Measurements from ENCODE around the gene PROSER2. TPM values are rescaled to one million over a fixed set of nuclear protein-coding genes. Genes with fewer than 3 reads are reported as not detected.

The PROSER2 gene
- total RNA-seq, 3 donors from 2014 or later (not counting 1 experiment from before 2014, with no cell fraction given), result 0.70 to 1.9 (median 1.1) TPM

DNA sequence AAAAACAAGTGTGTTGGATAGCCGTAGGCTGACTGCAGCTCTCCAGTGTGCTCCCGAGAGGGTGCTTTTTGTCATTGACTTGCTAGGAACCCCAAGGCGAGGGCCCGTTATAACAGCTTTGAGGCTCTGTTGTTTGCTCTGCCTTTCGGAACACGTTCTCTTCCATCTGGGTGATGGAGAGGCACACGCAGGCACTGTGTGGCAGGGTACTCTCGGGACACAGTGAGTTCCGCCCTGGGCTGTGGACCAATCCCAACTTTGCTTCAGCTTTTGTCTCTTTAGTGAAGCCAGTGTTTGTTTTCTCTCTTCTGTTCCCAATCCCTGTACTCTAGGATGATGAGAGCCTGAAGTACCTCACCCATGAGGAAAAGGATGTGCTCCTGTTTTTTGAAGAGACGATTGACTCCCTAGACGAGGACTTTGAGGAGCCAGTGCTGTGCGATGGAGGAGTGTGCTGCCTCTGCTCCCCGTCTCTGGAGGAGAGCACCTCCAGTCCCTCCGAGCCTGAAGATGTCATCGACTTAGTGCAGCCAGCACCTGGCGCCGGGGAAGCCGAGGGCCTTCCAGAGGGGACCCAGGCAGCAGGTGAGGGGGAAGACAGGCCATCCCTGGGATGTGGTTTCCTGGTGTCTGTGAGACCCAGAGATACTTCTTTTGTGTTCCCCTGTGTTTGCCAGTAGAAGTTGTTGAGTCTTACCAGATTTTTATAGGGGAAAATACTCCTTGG lies 43.2 kb downstream of the PROSER2 start:
- Histone ChIP-seq H3K36me3 (ENCODE audit: control insufficient read depth, insufficient read depth, low read length) (no peaks in the 10 kb centered on the region), H3K4me1 (ENCODE audit: control insufficient read depth, insufficient read depth, low read length) (peaks cover 17% of the 10 kb centered on the region), H3K9me3 (ENCODE audit: control insufficient read depth, insufficient read depth, low read length) (no peaks in the 10 kb centered on the region), H3K27me3 (ENCODE audit: control insufficient read depth, insufficient read depth, low read length) (no peaks in the 10 kb centered on the region), H3K27ac (ENCODE audit: low read length) (no peak overlapping the region), H3K4me3 (ENCODE audit: low read length) (no peak overlapping the region)
- intact Hi-C loops (cut with micrococcal nuclease), result no loop called here
- no peak for ATAC-seq
- TF ChIP-seq, protein P1, sequence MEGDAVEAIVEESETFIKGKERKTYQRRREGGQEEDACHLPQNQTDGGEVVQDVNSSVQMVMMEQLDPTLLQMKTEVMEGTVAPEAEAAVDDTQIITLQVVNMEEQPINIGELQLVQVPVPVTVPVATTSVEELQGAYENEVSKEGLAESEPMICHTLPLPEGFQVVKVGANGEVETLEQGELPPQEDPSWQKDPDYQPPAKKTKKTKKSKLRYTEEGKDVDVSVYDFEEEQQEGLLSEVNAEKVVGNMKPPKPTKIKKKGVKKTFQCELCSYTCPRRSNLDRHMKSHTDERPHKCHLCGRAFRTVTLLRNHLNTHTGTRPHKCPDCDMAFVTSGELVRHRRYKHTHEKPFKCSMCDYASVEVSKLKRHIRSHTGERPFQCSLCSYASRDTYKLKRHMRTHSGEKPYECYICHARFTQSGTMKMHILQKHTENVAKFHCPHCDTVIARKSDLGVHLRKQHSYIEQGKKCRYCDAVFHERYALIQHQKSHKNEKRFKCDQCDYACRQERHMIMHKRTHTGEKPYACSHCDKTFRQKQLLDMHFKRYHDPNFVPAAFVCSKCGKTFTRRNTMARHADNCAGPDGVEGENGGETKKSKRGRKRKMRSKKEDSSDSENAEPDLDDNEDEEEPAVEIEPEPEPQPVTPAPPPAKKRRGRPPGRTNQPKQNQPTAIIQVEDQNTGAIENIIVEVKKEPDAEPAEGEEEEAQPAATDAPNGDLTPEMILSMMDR (IDR thresholded peaks at IDR 0.05), result no peak
- H3K36me3 Mint-ChIP-seq, result no peaks in the 10 kb centered on the region
- H3K9me3 Mint-ChIP-seq, result no peaks in the 10 kb centered on the region
- no peak overlapping the region for H3K4me3 Mint-ChIP-seq
- H3K27ac Mint-ChIP-seq, result peak overlapping the region in 1 of 2 donors; percentile 31
- peaks cover 25 to 33% of the 10 kb centered on the region in 2 donors for H3K4me1 Mint-ChIP-seq
- 96% methylated on average over 18 of the region's 18 CpGs for WGBS (ENCODE audit: insufficient coverage)
- no peak for DNase-seq
- peaks cover 7 to 8% of the 10 kb centered on the region in 2 donors for H3K27me3 Mint-ChIP-seq (ENCODE audit: low read depth in 2 of 2)

DNA sequence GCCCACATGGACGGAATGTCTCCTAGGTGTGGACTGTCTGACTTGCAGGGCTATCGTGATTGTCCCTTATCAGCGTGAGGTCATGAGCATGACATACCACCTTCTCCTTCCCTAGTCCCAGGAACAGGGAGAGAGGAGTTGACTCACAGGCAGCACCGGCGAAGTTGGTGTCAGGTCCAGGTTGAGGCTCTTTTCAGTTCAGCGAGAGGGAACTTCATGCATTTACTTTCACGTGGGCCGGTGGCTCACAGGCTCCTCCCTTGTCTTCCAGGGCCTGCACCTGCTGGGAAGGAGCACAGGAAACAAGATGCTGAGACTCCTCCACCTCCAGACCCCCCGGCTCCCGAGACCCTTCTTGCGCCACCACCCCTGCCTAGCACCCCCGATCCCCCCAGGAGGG lies 46.1 kb downstream of the PROSER2 start:
- H3K36me3 Mint-ChIP-seq, result no peaks in the 10 kb centered on the region
- Histone ChIP-seq H3K4me3 (ENCODE audit: low read length) (no peak overlapping the region), H3K27ac (ENCODE audit: low read length) (no peak overlapping the region), H3K36me3 (ENCODE audit: control insufficient read depth, insufficient read depth, low read length) (no peaks in the 10 kb centered on the region), H3K27me3 (ENCODE audit: control insufficient read depth, insufficient read depth, low read length) (peaks cover 2% of the 10 kb centered on the region), H3K4me1 (ENCODE audit: control insufficient read depth, insufficient read depth, low read length) (no peaks in the 10 kb centered on the region), H3K9me3 (ENCODE audit: control insufficient read depth, insufficient read depth, low read length) (no peaks in the 10 kb centered on the region)
- H3K27ac Mint-ChIP-seq, result no peak overlapping the region
- peaks cover 6 to 28% of the 10 kb centered on the region in 2 donors for H3K27me3 Mint-ChIP-seq (ENCODE audit: low read depth in 2 of 2)
- peaks cover 10 to 17% of the 10 kb centered on the region in 2 donors for H3K4me1 Mint-ChIP-seq
- DNase-seq (no peak), ATAC-seq (no peak)
- WGBS (ENCODE audit: insufficient coverage), result 96% methylated on average over 12 of the region's 12 CpGs
- intact Hi-C loops (cut with micrococcal nuclease), result no loop called here
- TF ChIP-seq, protein P1 (IDR thresholded peaks at IDR 0.05), result no peak
- H3K9me3 Mint-ChIP-seq, result no peaks in the 10 kb centered on the region
- no peak overlapping the region for H3K4me3 Mint-ChIP-seq

DNA sequence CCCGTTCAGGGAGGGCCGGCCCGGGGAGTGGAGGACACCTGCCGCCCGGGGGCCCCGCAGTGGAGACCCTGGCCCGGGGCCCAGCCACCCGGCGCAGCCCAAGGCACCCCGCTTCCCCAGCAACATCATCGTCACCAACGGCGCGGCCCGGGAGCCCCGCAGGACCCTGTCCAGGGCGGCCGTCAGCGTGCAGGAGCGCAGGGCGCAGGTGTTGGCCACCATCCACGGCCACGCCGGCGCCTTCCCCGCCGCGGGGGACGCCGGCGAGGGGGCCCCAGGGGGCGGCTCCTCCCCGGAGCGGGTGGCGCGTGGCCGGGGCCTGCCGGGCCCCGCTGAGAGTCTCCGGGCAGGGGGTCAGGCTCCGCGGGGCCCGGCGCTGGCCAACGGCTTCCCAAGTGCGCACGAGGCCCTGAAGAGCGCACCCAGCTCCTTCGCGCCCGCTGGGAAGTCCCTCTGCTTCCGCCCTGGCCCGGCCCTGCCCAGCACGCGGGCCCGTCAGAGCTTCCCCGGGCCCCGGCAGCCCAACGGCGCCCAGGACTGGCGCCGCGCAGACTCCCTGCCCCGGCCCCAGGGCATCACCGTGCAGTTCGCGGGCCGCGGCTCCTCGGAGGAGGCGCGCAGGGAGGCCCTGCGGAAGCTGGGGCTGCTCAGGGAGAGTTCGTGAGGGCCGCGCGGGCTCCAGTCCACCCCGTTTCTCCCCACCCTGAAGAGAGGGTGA lies 46.7 kb downstream of the PROSER2 start:
- H3K4me1 Mint-ChIP-seq, result peaks cover 13 to 14% of the 10 kb centered on the region in 2 donors
- TF ChIP-seq, protein P1 (IDR thresholded peaks at IDR 0.05), result no peak
- no peak overlapping the region for H3K4me3 Mint-ChIP-seq
- Histone ChIP-seq H3K4me1 (ENCODE audit: control insufficient read depth, insufficient read depth, low read length) (peaks cover 6% of the 10 kb centered on the region), H3K27me3 (ENCODE audit: control insufficient read depth, insufficient read depth, low read length) (peaks cover 2% of the 10 kb centered on the region), H3K9me3 (ENCODE audit: control insufficient read depth, insufficient read depth, low read length) (no peaks in the 10 kb centered on the region), H3K4me3 (ENCODE audit: low read length) (no peak overlapping the region), H3K36me3 (ENCODE audit: control insufficient read depth, insufficient read depth, low read length) (no peaks in the 10 kb centered on the region), H3K27ac (ENCODE audit: low read length) (no peak overlapping the region)
- no peaks in the 10 kb centered on the region for H3K9me3 Mint-ChIP-seq
- WGBS (ENCODE audit: insufficient coverage), result 95% methylated on average over 78 of the region's 78 CpGs
- ATAC-seq, result peak in 1 of 3 donors; percentile 67
- no peaks in the 10 kb centered on the region for H3K36me3 Mint-ChIP-seq
- peaks cover 4 to 28% of the 10 kb centered on the region in 2 donors for H3K27me3 Mint-ChIP-seq (ENCODE audit: low read depth in 2 of 2)
- H3K27ac Mint-ChIP-seq, result no peak overlapping the region
- DNase-seq, result no peak
- intact Hi-C loops (cut with micrococcal nuclease), result no loop called here
